Esophagus squamous epithelium (tissue), 5 donors: Measurements from ENCODE around the gene CDH13. TPM values are rescaled to one million over a fixed set of nuclear protein-coding genes. Genes with fewer than 3 reads are reported as not detected.

Experiments used
- DNase-seq: peaks from one replicate; lab custom pipeline; 2025; lab: John Stamatoyannopoulos, UW
- H3K27ac ChIP-seq, 4 donors: fragments of 200-600 bp; sonication (generic); one replicate each; pipeline ENCODE4 v1.5.1; 2016 to 2019; ENCODE audit warnings: mild to moderate bottlenecking in 1 of 4
- H3K27me3 ChIP-seq, 4 donors: fragments of 200-600 bp; sonication (generic); 1 replicate in 3 of 4; 2 replicates in 1 of 4; pipeline versions ENCODE4 v1.5.1 to v1.6.0; 2017 to 2021; ENCODE audit warnings: antibody characterized with exemption in 1 of 4
- H3K36me3 ChIP-seq, 3 donors: fragments of 200-600 bp; sonication (generic); one replicate each; pipeline ENCODE4 v1.5.1; 2016 to 2019
- H3K4me1 ChIP-seq, 3 donors: fragments of 200-600 bp; sonication (generic); one replicate each; pipeline ENCODE4 v1.5.1; 2017 to 2019
- H3K4me3 ChIP-seq, 4 donors: fragments of 200-600 bp; sonication (generic); 1 replicate in 3 of 4; 2 replicates in 1 of 4; pipeline ENCODE4 v1.5.1; 2016 to 2019; ENCODE audit warnings: mild to moderate bottlenecking in 2 of 4, moderate library complexity in 1 of 4
- H3K9me3 ChIP-seq, 3 donors: fragments of 200-600 bp; sonication (generic); one replicate each; pipeline ENCODE4 v1.5.1; 2016 to 2019
- CTCF ChIP-seq, 6 experiments: fragments of 450-650 bp in 4 of 6; fragments of 200-600 bp in 2 of 6; sonication (generic) in 2 of 6; IDR thresholded peaks; one replicate each; pipeline ENCODE4 v1.5.1; 2016 to 2019; ENCODE audit warnings: antibody characterized with exemption in 6 of 6, mild to moderate bottlenecking in 4 of 6, moderate library complexity in 4 of 6
- POLR2A ChIP-seq, 4 donors: fragments of 450-650 bp; IDR thresholded peaks; one replicate each; pipeline ENCODE4 v1.6.1; 2017; ENCODE audit warnings: antibody characterized with exemption in 4 of 4, mild to moderate bottlenecking in 4 of 4, moderate library complexity in 3 of 4
- WGBS, 2 donors: methylation state at CpG; one replicate each; pipeline ENCODE4 v1.1.5; 2018; 5-methylcytosine and 5-hydroxymethylcytosine counted together
- intact Hi-C: fragments of 100-400 bp; cut with DNase I; formaldehyde crosslinking; loops from one replicate; pipeline ENCODE4 v1.15.0; 2022
- total RNA-seq, 4 donors: library from RNA; depleted of rRNA; stranded (reverse); fragments of >200 nt; gene quantifications; one replicate each; pipeline ENCODE4 v1.1.0, GENCODE V29; 2016
- donor health status: DM: yes; HTN: yes; CAD: no.

CDH13 gene
- total RNA-seq, 4 donors from 2014 or later: 6.9 to 31.9 (median 21.1) TPM

GRCh38 chr16:83627996-83628395, 1001.2 kb downstream of the CDH13 start:
- H3K36me3 ChIP-seq: no peaks in the 10 kb centered on the region
- H3K4me1 ChIP-seq: no peaks in the 10 kb centered on the region
- TF ChIP-seq POLR2A (IDR thresholded peaks at IDR 0.05) (no peak), CTCF (IDR thresholded peaks at IDR 0.05) (no peak)
- no peak overlapping the region for H3K27ac ChIP-seq
- no peaks in the 10 kb centered on the region for H3K27me3 ChIP-seq
- no peak for DNase-seq
- no peak overlapping the region for H3K4me3 ChIP-seq
- H3K9me3 ChIP-seq: no peaks in the 10 kb centered on the region
- intact Hi-C loops: no loop called here
- WGBS, 2 donors: 71 to 78% methylated on average over 7 of the region's 7 CpGs

GRCh38 chr16:83629426-83629825, 1002.7 kb downstream of the CDH13 start:
- Histone ChIP-seq H3K27me3 (no peaks in the 10 kb centered on the region), H3K9me3 (no peaks in the 10 kb centered on the region), H3K27ac (no peak overlapping the region), H3K4me3 (no peak overlapping the region), H3K36me3 (no peaks in the 10 kb centered on the region), H3K4me1 (no peaks in the 10 kb centered on the region)
- TF ChIP-seq POLR2A (IDR thresholded peaks at IDR 0.05) (no peak), CTCF (IDR thresholded peaks at IDR 0.05) (no peak)
- no peak for DNase-seq
- intact Hi-C loops: no loop called here
- 71 to 88% methylated on average over 3 of the region's 3 CpGs for WGBS, 2 donors

GRCh38 chr16:83629836-83630235, 1003.1 kb downstream of the CDH13 start:
- no peaks in the 10 kb centered on the region for H3K4me1 ChIP-seq
- no peaks in the 10 kb centered on the region for H3K27me3 ChIP-seq
- no peaks in the 10 kb centered on the region for H3K9me3 ChIP-seq
- no peak overlapping the region for H3K27ac ChIP-seq
- no peak overlapping the region for H3K4me3 ChIP-seq
- TF ChIP-seq POLR2A (IDR thresholded peaks at IDR 0.05) (no peak), CTCF (IDR thresholded peaks at IDR 0.05) (no peak)
- H3K36me3 ChIP-seq: no peaks in the 10 kb centered on the region
- intact Hi-C loops: no loop called here
- 75 to 87% methylated on average over 5 of the region's 5 CpGs for WGBS, 2 donors
- DNase-seq: no peak

- no peak overlapping the region for H3K4me3 ChIP-seq
- H3K27ac ChIP-seq: no peak overlapping the region
- TF ChIP-seq POLR2A (IDR thresholded peaks at IDR 0.05) (no peak), CTCF (IDR thresholded peaks at IDR 0.05) (no peak)
- H3K9me3 ChIP-seq: no peaks in the 10 kb centered on the region
- 50 to 52% methylated on average over 6 of the region's 6 CpGs for WGBS, 2 donors
- H3K4me1 ChIP-seq: no peaks in the 10 kb centered on the region
- H3K27me3 ChIP-seq: no peaks in the 10 kb centered on the region
- no peaks in the 10 kb centered on the region for H3K36me3 ChIP-seq
- no peak for DNase-seq
- intact Hi-C loops: no loop called here
Measured at GRCh38 chr16:83630979-83631378, 1004.2 kb downstream of the CDH13 start.

- H3K4me1 ChIP-seq: no peaks in the 10 kb centered on the region
- H3K27ac ChIP-seq: no peak overlapping the region
- DNase-seq: no peak
- TF ChIP-seq CTCF (IDR thresholded peaks at IDR 0.05) (no peak), POLR2A (IDR thresholded peaks at IDR 0.05) (no peak)
- no peaks in the 10 kb centered on the region for H3K36me3 ChIP-seq
- H3K27me3 ChIP-seq: no peaks in the 10 kb centered on the region
- H3K4me3 ChIP-seq: no peak overlapping the region
- H3K9me3 ChIP-seq: no peaks in the 10 kb centered on the region
- WGBS, 2 donors: 78 to 90% methylated on average over 8 to 9 of the region's 9 CpGs
- intact Hi-C loops: no loop called here
Measured at GRCh38 chr16:83633286-83633685, 1006.5 kb downstream of the CDH13 start.
